Stimulated activated CD4-positive, alpha-beta T cell treated with anti-CD3 and anti-CD28 coated beads, Interleukin-15, amount 100 ng/mL, for 48 hours (primary cell): ENCODE measurements around the gene SLX4IP.

Experiments used
- DNase-seq, 2 donors: peaks; one replicate each; pipeline ENCODE4 v3.0.0-alpha.2; 2020; ENCODE audit warnings: low read depth in 2 of 2

Gene SLX4IP

GRCh38 chr20:10551732-10552724 lies 116.9 kb downstream of the SLX4IP start:
- no peak for DNase-seq

- peak in 1 of 2 donors; percentile 37 for DNase-seq
Measured at GRCh38 chr20:10553326-10553984, 118.3 kb downstream of the SLX4IP start.

GRCh38 chr20:10554285-10554684 lies 119.2 kb downstream of the SLX4IP start:
- DNase-seq: no peak

- DNase-seq: no peak
Measured at GRCh38 chr20:10555393-10555792, 120.3 kb downstream of the SLX4IP start.

GRCh38 chr20:10555865-10556308 lies 120.8 kb downstream of the SLX4IP start:
- no peak for DNase-seq

GRCh38 chr20:10556519-10557083 lies 121.5 kb downstream of the SLX4IP start:
- DNase-seq: no peak

GRCh38 chr20:10557685-10558084 lies 122.6 kb downstream of the SLX4IP start:
- DNase-seq: no peak

GRCh38 chr20:10558635-10559187 lies 123.6 kb downstream of the SLX4IP start:
- DNase-seq: peak in 1 of 2 donors; percentile 14

- no peak for DNase-seq
Measured at GRCh38 chr20:10559266-10559665, 124.2 kb downstream of the SLX4IP start.

GRCh38 chr20:10560686-10561085 lies 125.6 kb downstream of the SLX4IP start:
- no peak for DNase-seq

- no peak for DNase-seq
Measured at GRCh38 chr20:10561302-10561701, 126.2 kb downstream of the SLX4IP start.

- no peak for DNase-seq
Measured at GRCh38 chr20:10562899-10563298, 127.8 kb downstream of the SLX4IP start.

- no peak for DNase-seq
Measured at GRCh38 chr20:10563935-10564492, 128.9 kb downstream of the SLX4IP start.

- DNase-seq: no peak
Measured at GRCh38 chr20:10565191-10565921, 130.3 kb downstream of the SLX4IP start.

GRCh38 chr20:10565922-10566897 lies 131.1 kb downstream of the SLX4IP start:
- no peak for DNase-seq

GRCh38 chr20:10568032-10568431 lies 132.9 kb downstream of the SLX4IP start:
- no peak for DNase-seq

GRCh38 chr20:10571313-10571815 lies 136.3 kb downstream of the SLX4IP start:
- DNase-seq: no peak

- DNase-seq: no peak
Measured at GRCh38 chr20:10572853-10573252, 137.7 kb downstream of the SLX4IP start.

- DNase-seq: no peak
Measured at GRCh38 chr20:10573273-10573950, 138.3 kb downstream of the SLX4IP start.
